K562 (cell line): Measurements from ENCODE around the gene OTUD5. TPM values are rescaled to one million over a fixed set of nuclear protein-coding genes. Genes with fewer than 3 reads are reported as not detected.
A peak's percentile ranks its signal among the peaks of the same experiment; 100 is the strongest.

Source experiments
- BACH1 ChIP-seq: fragments of 200-800 bp; sonication (Bioruptor generic); IDR thresholded peaks from 2 replicates; pipeline ENCODE4 v1.6.1; 2016; ENCODE audit warnings: missing genetic modification characterization, missing compliant biosample characterization
- FOXA1 ChIP-seq: fragments of 450-650 bp; IDR thresholded peaks from 2 replicates; pipeline ENCODE4 v1.6.1; 2016; ENCODE audit warnings: mild to moderate bottlenecking, borderline replicate concordance
- FOXP1 ChIP-seq: sonication (generic); formaldehyde crosslinking; IDR thresholded peaks from 2 replicates; pipeline ENCODE4 v1.8.0; 2022; ENCODE audit warnings: mild to moderate bottlenecking, missing genetic modification reagents
- HDGF ChIP-seq: fragments of 450-650 bp; IDR thresholded peaks from 2 replicates; pipeline ENCODE4 v1.6.1; 2016
- NFE2L1 ChIP-seq: fragments of 450-650 bp; IDR thresholded peaks from 2 replicates; pipeline ENCODE4 v1.6.1; 2016; ENCODE audit warnings: missing genetic modification characterization, low read depth, mild to moderate bottlenecking, missing compliant biosample characterization, moderate library complexity, borderline replicate concordance
- RCOR1 ChIP-seq, 2 experiments: IDR thresholded peaks; 2 replicates each; pipeline ENCODE4 v1.6.1; 2012; ENCODE audit warnings: low read depth in 2 of 2, low read length in 2 of 2, borderline replicate concordance in 1 of 2, improper control_type of control experiment in 1 of 2
- SMAD1 ChIP-seq: fragments of 150-350 bp; IDR thresholded peaks from 2 replicates; pipeline ENCODE4 v1.6.1; 2014; ENCODE audit warnings: low read length, low read depth; ENCODE audit not compliant: partially characterized antibody
- SRSF1 ChIP-seq: fragments of 200-400 bp; formaldehyde crosslinking; IDR thresholded peaks from 2 replicates; pipeline ENCODE4 v1.6.1; 2017; ENCODE audit warnings: mild to moderate bottlenecking, low read depth, low read length, moderate library complexity
- SRSF7 ChIP-seq: fragments of 200-400 bp; formaldehyde crosslinking; optimal IDR thresholded peaks from 2 replicates; pipeline ENCODE3; 2017; ENCODE audit warnings: mild to moderate bottlenecking, low read depth, low read length
- ZFP1 ChIP-seq: fragments of 450-650 bp; formaldehyde crosslinking; IDR thresholded peaks from 2 replicates; pipeline ENCODE4 v1.4.0; 2020; ENCODE audit warnings: mild to moderate bottlenecking, mixed read lengths
- ZKSCAN8 ChIP-seq: fragments of 200-800 bp; sonication (Bioruptor generic); IDR thresholded peaks from 2 replicates; pipeline ENCODE4 v1.6.1; 2016; ENCODE audit warnings: missing genetic modification characterization, missing compliant biosample characterization
- ZNF12 ChIP-seq: sonication (generic); formaldehyde crosslinking; IDR thresholded peaks from 2 replicates; pipeline ENCODE4 v1.4.0; 2020; ENCODE audit warnings: mild to moderate bottlenecking, missing genetic modification reagents
- ZNF232 ChIP-seq: sonication (generic); formaldehyde crosslinking; IDR thresholded peaks from 2 replicates; pipeline ENCODE4 v1.8.0; 2022; ENCODE audit warnings: mild to moderate bottlenecking, missing genetic modification reagents
- ZNF407 ChIP-seq: fragments of 450-650 bp; IDR thresholded peaks from 2 replicates; pipeline ENCODE4 v1.6.1; 2016; ENCODE audit warnings: low read depth
- ZNF57 ChIP-seq: fragments of 450-650 bp; formaldehyde crosslinking; IDR thresholded peaks from 2 replicates; pipeline ENCODE4 v1.4.0; 2020; ENCODE audit warnings: mild to moderate bottlenecking, moderate library complexity
- polyA plus RNA-seq, 8 experiments: library from polyadenylated mRNA; depleted of rRNA in 4 of 8; stranded (reverse) in 5 of 8; unstranded in 3 of 8; fragments of >200 nt; fragmentation: Nextera tagmentation in 2 of 8; fragmentation: Illumina TruSeq in 1 of 8; extraction: Ambion mirVana in 2 of 8; extraction: Trizol in 1 of 8; gene quantifications; 2 replicates each; pipeline versions ENCODE4 v1.2.1 to v1.2.3, GENCODE V29; 2011 to 2014; ENCODE audit warnings: inconsistent platforms in 1 of 8, missing spikeins in 1 of 8
- total RNA-seq, 7 experiments: library from RNA; depleted of rRNA in 6 of 7; stranded (reverse); fragments of >200 nt in 6 of 7; fragmentation: Illumina TruSeq in 2 of 7; extraction: Trizol in 2 of 7; gene quantifications; 2 replicates each; pipeline versions ENCODE4 v1.2.1 to v1.2.3, GENCODE V29; 2011 to 2021; ENCODE audit warnings: low replicate concordance in 1 of 7
- TF ChIP-seq, protein P1 (sequence below): sonication (generic); formaldehyde crosslinking; IDR thresholded peaks from 2 replicates; pipeline ENCODE4 v1.8.0; 2022; ENCODE audit warnings: missing genetic modification reagents, mild to moderate bottlenecking, borderline replicate concordance
- TF ChIP-seq, protein P2 (sequence below): sonication (generic); formaldehyde crosslinking; IDR thresholded peaks from 2 replicates; pipeline ENCODE4 v1.8.0; 2022; ENCODE audit warnings: mild to moderate bottlenecking, low read depth, missing genetic modification reagents

The OTUD5 gene
- total and polyA plus RNA-seq, 9 of the 15 experiments (the other 6 are each of a cell fraction or from before 2014, with no cell fraction given) = 3.6 to 102 (median 59.0) TPM

GRCh38 chrX:48940404-48940955, 16.9 kb downstream of the OTUD5 start (continued):
- TF ChIP-seq ZNF57 (CRISPR knock-in tag) = no peak
- no peak; the same call in 1 of the 2 replicates for TF ChIP-seq NFE2L1
- TF ChIP-seq SRSF7 = no peak
- TF ChIP-seq ZNF12 (CRISPR knock-in tag) = no peak
- TF ChIP-seq FOXP1 (CRISPR knock-in tag) = no peak; the same call in 1 of the 2 replicates
- TF ChIP-seq ZKSCAN8 (CRISPR knock-in tag) = 0 out of 2 replicates have a peak, but pooled peaks have one; percentile 20
- TF ChIP-seq SRSF1 = no peak
- no peak for TF ChIP-seq ZNF232 (CRISPR knock-in tag)
- no peak for TF ChIP-seq ZNF407
- no peak for TF ChIP-seq ZFP1 (CRISPR knock-in tag)
- TF ChIP-seq FOXA1 = no peak
- TF ChIP-seq HDGF = no peak
- TF ChIP-seq, protein P1, sequence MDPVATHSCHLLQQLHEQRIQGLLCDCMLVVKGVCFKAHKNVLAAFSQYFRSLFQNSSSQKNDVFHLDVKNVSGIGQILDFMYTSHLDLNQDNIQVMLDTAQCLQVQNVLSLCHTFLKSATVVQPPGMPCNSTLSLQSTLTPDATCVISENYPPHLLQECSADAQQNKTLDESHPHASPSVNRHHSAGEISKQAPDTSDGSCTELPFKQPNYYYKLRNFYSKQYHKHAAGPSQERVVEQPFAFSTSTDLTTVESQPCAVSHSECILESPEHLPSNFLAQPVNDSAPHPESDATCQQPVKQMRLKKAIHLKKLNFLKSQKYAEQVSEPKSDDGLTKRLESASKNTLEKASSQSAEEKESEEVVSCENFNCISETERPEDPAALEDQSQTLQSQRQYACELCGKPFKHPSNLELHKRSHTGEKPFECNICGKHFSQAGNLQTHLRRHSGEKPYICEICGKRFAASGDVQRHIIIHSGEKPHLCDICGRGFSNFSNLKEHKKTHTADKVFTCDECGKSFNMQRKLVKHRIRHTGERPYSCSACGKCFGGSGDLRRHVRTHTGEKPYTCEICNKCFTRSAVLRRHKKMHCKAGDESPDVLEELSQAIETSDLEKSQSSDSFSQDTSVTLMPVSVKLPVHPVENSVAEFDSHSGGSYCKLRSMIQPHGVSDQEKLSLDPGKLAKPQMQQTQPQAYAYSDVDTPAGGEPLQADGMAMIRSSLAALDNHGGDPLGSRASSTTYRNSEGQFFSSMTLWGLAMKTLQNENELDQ (CRISPR knock-in tag) = no peak
- TF ChIP-seq RCOR1 (IDR thresholded peaks at IDR 0.05; ENCODE audit: borderline replicate concordance in 1 of 2, low read depth in 2 of 2, low read length in 2 of 2) = peak; percentile 27 to 76; a peak in 3 of 4 replicates
- TF ChIP-seq BACH1 (tag) = peak; percentile 98
- TF ChIP-seq, protein P2, sequence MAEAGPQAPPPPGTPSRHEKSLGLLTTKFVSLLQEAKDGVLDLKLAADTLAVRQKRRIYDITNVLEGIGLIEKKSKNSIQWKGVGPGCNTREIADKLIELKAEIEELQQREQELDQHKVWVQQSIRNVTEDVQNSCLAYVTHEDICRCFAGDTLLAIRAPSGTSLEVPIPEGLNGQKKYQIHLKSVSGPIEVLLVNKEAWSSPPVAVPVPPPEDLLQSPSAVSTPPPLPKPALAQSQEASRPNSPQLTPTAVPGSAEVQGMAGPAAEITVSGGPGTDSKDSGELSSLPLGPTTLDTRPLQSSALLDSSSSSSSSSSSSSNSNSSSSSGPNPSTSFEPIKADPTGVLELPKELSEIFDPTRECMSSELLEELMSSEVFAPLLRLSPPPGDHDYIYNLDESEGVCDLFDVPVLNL (CRISPR knock-in tag) = no peak
- no peak for TF ChIP-seq SMAD1
